ENCODE measurements around the gene FAM50B.

DNA sequence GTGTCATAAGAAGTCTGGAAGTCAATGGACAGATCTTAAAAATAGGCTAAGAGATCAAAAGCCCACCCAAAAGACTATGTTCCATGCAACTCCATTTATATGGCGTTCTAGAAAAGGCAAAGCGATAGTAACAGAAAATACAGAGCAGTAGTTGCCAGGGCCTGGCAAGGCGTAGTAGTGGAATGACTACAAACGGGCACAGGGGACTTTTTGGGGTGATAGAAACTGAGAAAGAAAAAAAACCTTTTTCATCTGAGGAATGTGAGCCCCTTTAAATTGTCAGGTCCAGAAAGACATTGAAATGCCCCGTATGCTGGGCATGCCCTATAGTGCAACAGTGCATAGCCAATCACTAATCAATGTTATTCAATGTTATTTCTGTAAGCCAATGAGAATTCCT, 47.2 kb upstream of the FAM50B start:
- TF ChIP-seq, protein P1, sequence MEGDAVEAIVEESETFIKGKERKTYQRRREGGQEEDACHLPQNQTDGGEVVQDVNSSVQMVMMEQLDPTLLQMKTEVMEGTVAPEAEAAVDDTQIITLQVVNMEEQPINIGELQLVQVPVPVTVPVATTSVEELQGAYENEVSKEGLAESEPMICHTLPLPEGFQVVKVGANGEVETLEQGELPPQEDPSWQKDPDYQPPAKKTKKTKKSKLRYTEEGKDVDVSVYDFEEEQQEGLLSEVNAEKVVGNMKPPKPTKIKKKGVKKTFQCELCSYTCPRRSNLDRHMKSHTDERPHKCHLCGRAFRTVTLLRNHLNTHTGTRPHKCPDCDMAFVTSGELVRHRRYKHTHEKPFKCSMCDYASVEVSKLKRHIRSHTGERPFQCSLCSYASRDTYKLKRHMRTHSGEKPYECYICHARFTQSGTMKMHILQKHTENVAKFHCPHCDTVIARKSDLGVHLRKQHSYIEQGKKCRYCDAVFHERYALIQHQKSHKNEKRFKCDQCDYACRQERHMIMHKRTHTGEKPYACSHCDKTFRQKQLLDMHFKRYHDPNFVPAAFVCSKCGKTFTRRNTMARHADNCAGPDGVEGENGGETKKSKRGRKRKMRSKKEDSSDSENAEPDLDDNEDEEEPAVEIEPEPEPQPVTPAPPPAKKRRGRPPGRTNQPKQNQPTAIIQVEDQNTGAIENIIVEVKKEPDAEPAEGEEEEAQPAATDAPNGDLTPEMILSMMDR (IDR thresholded peaks at IDR 0.05; ENCODE audit: insufficient read depth, low read length, poor library complexity, severe bottlenecking) = no peak
- no peak for TF ChIP-seq EZH2phosphoT487 (conservative IDR thresholded peaks at IDR 0.05; ENCODE audit: low read length)

Data from SU-DHL-6 (cell line).